Endothelial cell of umbilical vein (primary cell): ENCODE measurements around the gene SLC39A11. TPM values are rescaled to one million over a fixed set of nuclear protein-coding genes. Genes with fewer than 3 reads are reported as not detected.

Experiments used
- BruUV-seq: library from RNA; stranded (reverse); fragments of 400-500 nt; replicated peaks from 2 replicates; lab custom pipeline; 2021; lab: Mats Ljungman, UMichigan
- CTCF ChIA-PET: fragments of 300-600, 350-600 bp; sonication (Branson Sonifier 250); formaldehyde crosslinking; loops from one replicate; lab custom pipeline; 2021; ENCODE audit warnings: antibody characterized with exemption, inconsistent platforms; lab: Charles Lee
- POLR2A ChIA-PET: fragments of 300-600, 350-600 bp; sonication (Branson Sonifier 250); formaldehyde crosslinking; loops from one replicate; lab custom pipeline; 2021; ENCODE audit warnings: antibody characterized with exemption, inconsistent platforms; lab: Charles Lee
- DNase-seq: peaks from one replicate; pipeline ENCODE4 v3.0.0-alpha.2; 2011; ENCODE audit warnings: low read depth, low spot score
- FAIRE-seq: peaks from 2 replicates; lab custom pipeline; 2011; peaks lifted over from hg19 to GRCh38; lab: Jason Lieb, UNC
- H2AFZ ChIP-seq: 2 replicates; pipeline ENCODE4 v1.6.0; 2012; ENCODE audit warnings: low read depth, low read length, control low read depth, inconsistent platforms
- H3K27ac ChIP-seq: 2 replicates; pipeline ENCODE4 v1.5.1; 2011; ENCODE audit warnings: low read depth, mild to moderate bottlenecking, control low read depth, low read length, moderate library complexity; ENCODE audit not compliant: insufficient read depth
- H3K27me3 ChIP-seq, 2 experiments: 2 replicates each; pipeline versions ENCODE4 v1.6.0 to v1.6.1; 2011; ENCODE audit warnings: low read length in 2 of 2, mixed read lengths in 1 of 2; ENCODE audit not compliant: control insufficient read depth in 2 of 2, insufficient read depth in 2 of 2
- H3K36me3 ChIP-seq, 2 experiments: 2 replicates in 1 of 2; 3 replicates in 1 of 2; pipeline ENCODE4 v1.5.1; 2011; ENCODE audit warnings: low read length in 2 of 2, mild to moderate bottlenecking in 1 of 2, moderate library complexity in 1 of 2; ENCODE audit not compliant: control insufficient read depth in 2 of 2, insufficient read depth in 2 of 2; ENCODE audit errors: extremely low read depth in 1 of 2
- H3K4me1 ChIP-seq: 3 replicates; pipeline ENCODE4 v1.5.1; 2011; ENCODE audit warnings: mild to moderate bottlenecking, low read length; ENCODE audit not compliant: control insufficient read depth, insufficient read depth; ENCODE audit errors: extremely low read depth
- H3K4me2 ChIP-seq: 2 replicates; pipeline ENCODE4 v1.6.1; 2011; ENCODE audit warnings: low read length, control low read depth, mixed read lengths; ENCODE audit not compliant: insufficient read depth
- H3K4me3 ChIP-seq, 3 experiments: fragments of 200-600 bp in 1 of 3; sonication (generic), shearing (Covaris generic) in 1 of 3; replicated peaks in 1 of 3; 2 replicates each; pipeline ENCODE4 v1.5.1; 2011 to 2016; ENCODE audit warnings: control low read depth in 3 of 3, low read length in 3 of 3, mild to moderate bottlenecking in 2 of 3, inconsistent platforms in 1 of 3, low read depth in 1 of 3, moderate library complexity in 1 of 3; ENCODE audit not compliant: insufficient read depth in 1 of 3
- H3K79me2 ChIP-seq: 2 replicates; pipeline ENCODE4 v1.6.0; 2012; ENCODE audit warnings: low read length, inconsistent platforms; ENCODE audit not compliant: control insufficient read depth, insufficient read depth
- H3K9ac ChIP-seq: replicated peaks from 2 replicates; pipeline ENCODE3; 2011; ENCODE audit warnings: low read length, control low read depth; ENCODE audit not compliant: insufficient read depth; ENCODE audit errors: extremely low read depth
- H3K9me1 ChIP-seq: replicated peaks from 3 replicates; pipeline ENCODE4 v1.6.0; 2011; ENCODE audit warnings: mild to moderate bottlenecking, low read length; ENCODE audit not compliant: control insufficient read depth, insufficient read depth; ENCODE audit errors: extremely low read depth
- H3K9me3 ChIP-seq: replicated peaks from 2 replicates; pipeline ENCODE4 v1.5.1; 2012; ENCODE audit warnings: low read length, inconsistent platforms; ENCODE audit not compliant: control insufficient read depth, insufficient read depth
- H4K20me1 ChIP-seq: replicated peaks from 2 replicates; pipeline ENCODE3; 2011; ENCODE audit warnings: mild to moderate bottlenecking, low read length; ENCODE audit not compliant: control insufficient read depth, insufficient read depth; ENCODE audit errors: extremely low read depth
- EZH2 ChIP-seq: IDR thresholded peaks from 2 replicates; pipeline ENCODE4 v1.6.1; 2012; ENCODE audit warnings: borderline replicate concordance, low read depth, mild to moderate bottlenecking, moderate library complexity, low read length, inconsistent platforms; ENCODE audit not compliant: severe bottlenecking
- FOS ChIP-seq: IDR thresholded peaks from 2 replicates; pipeline ENCODE4 v1.6.1; 2011; ENCODE audit warnings: mild to moderate bottlenecking, low read length, moderate library complexity, borderline replicate concordance; ENCODE audit not compliant: insufficient read depth
- GATA2 ChIP-seq: IDR thresholded peaks from 2 replicates; pipeline ENCODE4 v1.7.0; 2011; ENCODE audit warnings: low read depth, mild to moderate bottlenecking, moderate library complexity, mixed read lengths, low read length; ENCODE audit not compliant: insufficient read length, insufficient read depth
- JUN ChIP-seq: IDR thresholded peaks from 2 replicates; pipeline ENCODE4 v1.6.1; 2011; ENCODE audit warnings: borderline replicate concordance, low read depth; ENCODE audit not compliant: insufficient read length, insufficient read depth
- MYC ChIP-seq: IDR thresholded peaks from one replicate; pipeline ENCODE4 v1.6.1; 2011; ENCODE audit warnings: mild to moderate bottlenecking, low read depth, low read length
- POLR2A ChIP-seq: IDR thresholded peaks from 2 replicates; pipeline ENCODE4 v1.6.1; 2012; ENCODE audit warnings: low read depth, mild to moderate bottlenecking, control low read depth, low read length
- POLR2AphosphoS5 ChIP-seq: IDR thresholded peaks from 2 replicates; pipeline ENCODE4 v1.6.1; 2012; ENCODE audit warnings: low read depth, mild to moderate bottlenecking, control low read depth, low read length, moderate library complexity; ENCODE audit not compliant: insufficient read depth
- dilution Hi-C: fragments of 300-500 bp; cut with MboI; formaldehyde crosslinking; loops from one replicate; pipeline ENCODE4 v1.15.0; 2019; ENCODE audit warnings: low sequenced_read_pairs; ENCODE audit not compliant: extremely low pct_ligation_motif_present
- intact Hi-C: fragments of 100-400 bp; cut with micrococcal nuclease; formaldehyde crosslinking; loops from one replicate; pipeline ENCODE4 v1.10.0; 2022
- polyA plus RNA-seq, 4 experiments: library from polyadenylated mRNA; depleted of rRNA in 3 of 4; stranded (reverse) in 3 of 4; unstranded in 1 of 4; fragments of >200 nt; gene quantifications; 2 replicates each; pipeline versions ENCODE4 v1.2.1 to v1.2.3, GENCODE V29; 2011 to 2012; ENCODE audit warnings: missing spikeins in 1 of 4
- total RNA-seq: library from RNA; stranded (reverse); gene quantifications from 2 replicates; pipeline ENCODE4 v1.2.3, GENCODE V29; 2021
- TF ChIP-seq, protein P1 (sequence below), 2 donors: IDR thresholded peaks; 1 replicate in 1 of 2; 2 replicates in 1 of 2; pipeline ENCODE4 v1.5.1; 2011; ENCODE audit warnings: low read length in 2 of 2, mild to moderate bottlenecking in 2 of 2, moderate library complexity in 2 of 2, control low read depth in 1 of 2, inconsistent platforms in 1 of 2, low read depth in 1 of 2; ENCODE audit not compliant: insufficient read depth in 1 of 2; ENCODE audit errors: extremely low read depth in 1 of 2
- TF ChIP-seq, protein P2 (sequence below): IDR thresholded peaks from 2 replicates; pipeline ENCODE4 v1.6.1; 2011; ENCODE audit not compliant: insufficient read depth, insufficient read length

SLC39A11 gene
- total and polyA plus RNA-seq, 2 donors (not counting 3 experiments of a cell fraction or from before 2014, with no cell fraction given) = 8.1 to 11.9 TPM

DNA sequence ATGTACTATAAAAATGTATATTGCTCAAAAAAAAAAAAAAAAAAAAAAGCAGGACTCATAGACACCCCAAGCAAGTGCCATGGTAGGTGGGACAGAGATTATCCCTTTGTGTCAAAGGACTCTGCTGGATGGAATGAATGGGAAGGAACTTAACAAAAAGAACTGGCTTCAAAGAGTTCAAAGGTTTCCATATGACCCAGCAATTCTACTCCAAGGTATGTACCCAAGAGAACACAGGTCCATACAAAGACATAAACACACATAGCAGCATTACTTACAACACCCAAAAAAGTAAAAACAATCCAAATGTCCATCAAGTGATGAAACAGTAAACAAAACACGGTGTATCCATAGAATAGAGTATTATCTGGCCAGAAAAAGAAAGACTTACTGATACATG is 255.2 kb downstream of the SLC39A11 start:
- CTCF ChIA-PET = no interaction called here
- H3K27me3 ChIP-seq = no peaks in the 10 kb centered on the region
- no peaks in the 10 kb centered on the region for H3K4me1 ChIP-seq
- H3K9me3 ChIP-seq = no peaks in the 10 kb centered on the region
- TF ChIP-seq, protein P1, sequence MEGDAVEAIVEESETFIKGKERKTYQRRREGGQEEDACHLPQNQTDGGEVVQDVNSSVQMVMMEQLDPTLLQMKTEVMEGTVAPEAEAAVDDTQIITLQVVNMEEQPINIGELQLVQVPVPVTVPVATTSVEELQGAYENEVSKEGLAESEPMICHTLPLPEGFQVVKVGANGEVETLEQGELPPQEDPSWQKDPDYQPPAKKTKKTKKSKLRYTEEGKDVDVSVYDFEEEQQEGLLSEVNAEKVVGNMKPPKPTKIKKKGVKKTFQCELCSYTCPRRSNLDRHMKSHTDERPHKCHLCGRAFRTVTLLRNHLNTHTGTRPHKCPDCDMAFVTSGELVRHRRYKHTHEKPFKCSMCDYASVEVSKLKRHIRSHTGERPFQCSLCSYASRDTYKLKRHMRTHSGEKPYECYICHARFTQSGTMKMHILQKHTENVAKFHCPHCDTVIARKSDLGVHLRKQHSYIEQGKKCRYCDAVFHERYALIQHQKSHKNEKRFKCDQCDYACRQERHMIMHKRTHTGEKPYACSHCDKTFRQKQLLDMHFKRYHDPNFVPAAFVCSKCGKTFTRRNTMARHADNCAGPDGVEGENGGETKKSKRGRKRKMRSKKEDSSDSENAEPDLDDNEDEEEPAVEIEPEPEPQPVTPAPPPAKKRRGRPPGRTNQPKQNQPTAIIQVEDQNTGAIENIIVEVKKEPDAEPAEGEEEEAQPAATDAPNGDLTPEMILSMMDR (IDR thresholded peaks at IDR 0.05; ENCODE audit: extremely low read depth in 1 of 2, insufficient read depth in 1 of 2, low read depth in 1 of 2, low read length in 2 of 2) = no peak
- TF ChIP-seq GATA2 = no peak
- TF ChIP-seq, protein P2, sequence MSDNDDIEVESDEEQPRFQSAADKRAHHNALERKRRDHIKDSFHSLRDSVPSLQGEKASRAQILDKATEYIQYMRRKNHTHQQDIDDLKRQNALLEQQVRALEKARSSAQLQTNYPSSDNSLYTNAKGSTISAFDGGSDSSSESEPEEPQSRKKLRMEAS = no peak
- no peak for TF ChIP-seq POLR2A
- no peak for TF ChIP-seq FOS
- TF ChIP-seq JUN = no peak
- no peak for TF ChIP-seq EZH2
- TF ChIP-seq MYC = no peak
- TF ChIP-seq POLR2AphosphoS5 = no peak
- BruUV-seq = no TSS peak
- dilution Hi-C loops (no loop called here), intact Hi-C loops (no loop called here)
- H3K36me3 ChIP-seq = no peaks in the 10 kb centered on the region
- FAIRE-seq (no peak), DNase-seq (no peak)
- H3K9me1 ChIP-seq = no peaks in the 10 kb centered on the region
- no peak overlapping the region for H3K27ac ChIP-seq
- POLR2A ChIA-PET = no interaction called here
- H3K9ac ChIP-seq = no peak overlapping the region
- H4K20me1 ChIP-seq = no peaks in the 10 kb centered on the region
- H3K79me2 ChIP-seq = no peaks in the 10 kb centered on the region
- no peak overlapping the region for H2AFZ ChIP-seq
- no peak overlapping the region for H3K4me2 ChIP-seq
- H3K4me3 ChIP-seq = no peak overlapping the region
